GM12878 (cell line): ENCODE measurements around the gene ETV6. TPM values are rescaled to one million over a fixed set of nuclear protein-coding genes. Genes with fewer than 3 reads are reported as not detected.

Experiments
- ATAC-seq: fragments of 200-7000 bp; cut with Tn5 transposase; 3 replicates; pipeline ENCODE4 v1.9.1; 2020; ENCODE audit warnings: mild to moderate bottlenecking, moderate library complexity
- BruUV-seq: library from RNA; stranded (reverse); fragments of 400-500 nt; replicated peaks from 2 replicates; lab custom pipeline; 2021; lab: Mats Ljungman, UMichigan
- CTCF ChIA-PET: fragments of 300-600 bp; sonication (Branson Sonifier 250); formaldehyde crosslinking; extraction: SDS; loops from one replicate; lab custom pipeline; 2021; ENCODE audit warnings: inconsistent platforms; lab: Yijun Ruan, JAX
- POLR2A ChIA-PET: fragments of 350-600 bp; formaldehyde crosslinking; extraction: SDS; loops from one replicate; lab custom pipeline; 2021; ENCODE audit warnings: inconsistent platforms; lab: Charles Lee
- RAD21 ChIA-PET: fragments of 300-600 bp; sonication (Branson Sonifier 250); formaldehyde crosslinking; loops from one replicate; lab custom pipeline; 2023; ENCODE audit warnings: antibody characterized with exemption; ENCODE audit not compliant: unreplicated experiment; lab: Charles Lee
- SMC1A ChIA-PET: fragments of 300-600 bp; sonication (Branson Sonifier 250); formaldehyde crosslinking; loops from one replicate; lab custom pipeline; 2023; ENCODE audit not compliant: unreplicated experiment, uncharacterized antibody; lab: Charles Lee
- DNase-seq: peaks from one replicate; pipeline ENCODE4 v3.0.0-alpha.2; 2011; ENCODE audit warnings: low read depth, low spot score
- FAIRE-seq: peaks from 3 replicates; lab custom pipeline; 2011; peaks lifted over from hg19 to GRCh38; lab: Jason Lieb, UNC
- H2AFZ ChIP-seq: 2 replicates; pipeline ENCODE4 v1.6.0; 2011; ENCODE audit warnings: low read depth, low read length, control low read depth; ENCODE audit not compliant: control insufficient read depth
- H3K27ac ChIP-seq: 2 replicates; pipeline ENCODE4 v1.5.1; 2011; ENCODE audit warnings: control low read depth; ENCODE audit not compliant: control insufficient read depth, insufficient read depth
- H3K27me3 ChIP-seq, 2 experiments: replicated peaks in 1 of 2; 2 replicates each; pipeline versions ENCODE4 v1.6.0 to v1.6.1; 2011; ENCODE audit warnings: low read length in 1 of 2; ENCODE audit not compliant: control insufficient read depth in 2 of 2, insufficient read depth in 2 of 2
- H3K36me3 ChIP-seq, 2 experiments: 2 replicates each; pipeline ENCODE4 v1.5.1; 2011; ENCODE audit warnings: low read length in 1 of 2; ENCODE audit not compliant: control insufficient read depth in 2 of 2, insufficient read depth in 2 of 2
- H3K4me1 ChIP-seq: 2 replicates; pipeline ENCODE4 v1.6.1; 2011; ENCODE audit warnings: mild to moderate bottlenecking, low read length, moderate library complexity, mixed read lengths; ENCODE audit not compliant: control insufficient read depth, insufficient read depth
- H3K4me2 ChIP-seq: 2 replicates; pipeline ENCODE4 v1.6.0; 2011; ENCODE audit warnings: control low read depth; ENCODE audit not compliant: control insufficient read depth, insufficient read depth
- H3K4me3 ChIP-seq: fragments of 200-600 bp; sonication (generic); 2 replicates; pipeline ENCODE4 v1.5.1; 2016
- H3K79me2 ChIP-seq: 2 replicates; pipeline ENCODE4 v1.6.0; 2011; ENCODE audit warnings: low read length; ENCODE audit not compliant: control insufficient read depth, insufficient read depth
- H3K9ac ChIP-seq: 2 replicates; pipeline ENCODE4 v1.8.0; 2011; ENCODE audit warnings: low read length, control low read depth, mixed read lengths; ENCODE audit not compliant: control insufficient read depth, insufficient read depth
- H3K9me3 ChIP-seq: replicated peaks from 3 replicates; pipeline ENCODE4 v1.5.1; 2011; ENCODE audit warnings: mild to moderate bottlenecking, low read length; ENCODE audit not compliant: control insufficient read depth, insufficient read depth
- H4K20me1 ChIP-seq: 2 replicates; pipeline ENCODE4 v1.6.0; 2011; ENCODE audit not compliant: control insufficient read depth, insufficient read depth
- BCL11A ChIP-seq: IDR thresholded peaks from 2 replicates; pipeline ENCODE4 v1.6.1; 2011; ENCODE audit warnings: low read depth, low read length
- E4F1 ChIP-seq: fragments of 450-650 bp; IDR thresholded peaks from 2 replicates; pipeline ENCODE4 v1.6.1; 2018; ENCODE audit warnings: borderline replicate concordance, mild to moderate bottlenecking; ENCODE audit not compliant: partially characterized antibody
- SPI1 ChIP-seq: IDR thresholded peaks from 2 replicates; pipeline ENCODE4 v1.6.1; 2011; ENCODE audit warnings: low read depth, mild to moderate bottlenecking, low read length, moderate library complexity, borderline replicate concordance; ENCODE audit not compliant: insufficient read depth
- WGBS: methylation state at CpG from one replicate; pipeline ENCODE4 v1.1.6; 2016; ENCODE audit warnings: low lambda C conversion rate; ENCODE audit not compliant: insufficient replicate concordance, insufficient coverage; ENCODE audit errors: missing lambda C conversion rate; 5-methylcytosine and 5-hydroxymethylcytosine counted together
- in situ Hi-C: fragments of 300-500 bp; cut with MboI; formaldehyde crosslinking; loops from 9 replicates; pipeline ENCODE4 v1.14.3; 2018; ENCODE audit warnings: mixed read lengths
- intact Hi-C: fragments of 100-400 bp; cut with micrococcal nuclease; formaldehyde crosslinking; loops from one replicate; pipeline ENCODE4 v1.14.2; 2022; ENCODE audit not compliant: unreplicated experiment
- polyA plus RNA-seq, 11 experiments: library from polyadenylated mRNA; depleted of rRNA in 4 of 11; unstranded in 6 of 11; stranded (reverse) in 5 of 11; fragments of >200 nt; fragmentation: Nextera tagmentation in 4 of 11; fragmentation: Illumina TruSeq in 1 of 11; extraction: Ambion mirVana in 4 of 11; extraction: Trizol in 1 of 11; gene quantifications; 1 replicate in 1 of 11; 2 replicates in 10 of 11; pipeline versions ENCODE4 v1.2.1 to v1.2.3, GENCODE V29; 2011 to 2016; ENCODE audit warnings: inconsistent platforms in 2 of 11, missing spikeins in 2 of 11, low read depth in 1 of 11
- total RNA-seq, 4 experiments: library from RNA; depleted of rRNA in 3 of 4; stranded (reverse); fragments of >200 nt in 3 of 4; fragmentation: Illumina TruSeq in 1 of 4; extraction: Trizol in 1 of 4; gene quantifications; 2 replicates each; pipeline versions ENCODE4 v1.2.1 to v1.2.3, GENCODE V29; 2013 to 2021

The ETV6 gene
- total and polyA plus RNA-seq, 10 of the 15 experiments (the other 5 are each of a cell fraction or from before 2014, with no cell fraction given): 6.6 to 74.8 (median 24.6) TPM

- no peak overlapping the region for H3K9ac ChIP-seq
- H3K9me3 ChIP-seq: no peaks in the 10 kb centered on the region
- BruUV-seq: TSS peak; percentile 1
Measured at GRCh38 chr12:11685316-11685715, 35.8 kb downstream of the ETV6 start.

More at GRCh38 chr12:11685316-11685715, 35.8 kb downstream of the ETV6 start:
- no peak for TF ChIP-seq BCL11A
- TF ChIP-seq SPI1: peak; percentile 22; the same call in 1 of the 2 replicates
- no peak for TF ChIP-seq E4F1
- FAIRE-seq: no peak
- CTCF ChIA-PET: interaction anchor here (0.7 to 1.9 kb wide), 5 partner anchors 16 to 397 kb away, joined by 3 to 6 read pairs (median 4); no protein-coding TSS in a partner anchor
- peaks cover 12% of the 10 kb centered on the region for H3K4me1 ChIP-seq
- intact Hi-C loops: no loop called here
- no peaks in the 10 kb centered on the region for H3K27me3 ChIP-seq
- H3K27ac ChIP-seq: no peak overlapping the region; the same call in 1 of the 2 replicates
- no peak overlapping the region for H3K4me2 ChIP-seq
- H4K20me1 ChIP-seq: peaks cover 3% of the 10 kb centered on the region; the same call in 1 of the 2 replicates
- SMC1A ChIA-PET: interaction anchor here (0.6 to 2.9 kb wide), 15 partner anchors 11 to 348 kb away, joined by 3 to 16 read pairs (median 3); no protein-coding TSS in a partner anchor
- no peak for DNase-seq
- H3K4me3 ChIP-seq: no peak overlapping the region
- RAD21 ChIA-PET: interaction anchor here (0.7 to 1.9 kb wide), 4 partner anchors 13 to 1071 kb away, joined by 3 to 5 read pairs (median 4); no protein-coding TSS in a partner anchor
- POLR2A ChIA-PET: interaction anchor here (0.6 to 3.2 kb wide), 10 partner anchors 9 to 238 kb away, joined by 3 to 14 read pairs (median 3); no protein-coding TSS in a partner anchor
- H3K36me3 ChIP-seq: peaks cover 2 to 6% of the 10 kb centered on the region in 2 experiments
- in situ Hi-C loops: no loop called here
- 0 out of 3 replicates have a peak, but pooled peaks have one; percentile 20 for ATAC-seq
- H2AFZ ChIP-seq: no peak overlapping the region
- peaks cover 91% of the 10 kb centered on the region for H3K79me2 ChIP-seq
- 65% methylated on average over 3 of the region's 3 CpGs for WGBS
